IMR-90 (cell line): ENCODE measurements around the gene SH2D1B. TPM values are rescaled to one million over a fixed set of nuclear protein-coding genes. Genes with fewer than 3 reads are reported as not detected.

ENCODE experiments used
- ATAC-seq: fragments of 200-7000 bp; cut with Tn5 transposase; 2 replicates; pipeline ENCODE4 v1.9.1; 2020; ENCODE audit warnings: low read depth, mild to moderate bottlenecking, moderate library complexity
- BruUV-seq: library from RNA; stranded (reverse); fragments of 400-500 nt; replicated peaks from 2 replicates; lab custom pipeline; 2021; lab: Mats Ljungman, UMichigan
- CTCF ChIA-PET: fragments of 300-600 bp; formaldehyde crosslinking; extraction: SDS; loops from one replicate; lab custom pipeline; 2021; ENCODE audit warnings: antibody characterized with exemption; lab: Yijun Ruan, JAX
- POLR2A ChIA-PET: fragments of 300-600 bp; sonication (Branson Sonifier 250); formaldehyde crosslinking; loops from one replicate; lab custom pipeline; 2022; ENCODE audit warnings: antibody characterized with exemption; ENCODE audit not compliant: unreplicated experiment; lab: Charles Lee
- DNase-seq: peaks from one replicate; pipeline ENCODE4 v3.0.0; 2013
- H2AFZ ChIP-seq: replicated peaks from 2 replicates; pipeline ENCODE3; 2013; ENCODE audit warnings: low read length, mild to moderate bottlenecking; ENCODE audit not compliant: poor library complexity
- H2AK5ac ChIP-seq: 2 replicates; pipeline ENCODE4 v1.6.1; 2013; ENCODE audit warnings: low read depth, low read length, inconsistent platforms
- H2AK9ac ChIP-seq: replicated peaks from 2 replicates; pipeline ENCODE3; 2013; ENCODE audit warnings: mild to moderate bottlenecking, low read depth, low read length, moderate library complexity; ENCODE audit not compliant: poor library complexity
- H2BK120ac ChIP-seq: 2 replicates; pipeline ENCODE4 v1.6.1; 2013; ENCODE audit warnings: low read depth, low read length, inconsistent platforms
- H2BK15ac ChIP-seq: 3 replicates; pipeline ENCODE4 v1.6.1; 2013; ENCODE audit warnings: low read depth, low read length, inconsistent platforms
- H2BK20ac ChIP-seq: 2 replicates; pipeline ENCODE4 v1.6.1; 2013; ENCODE audit warnings: low read depth, mild to moderate bottlenecking, inconsistent platforms, low read length, moderate library complexity
- H2BK5ac ChIP-seq: 2 replicates; pipeline ENCODE4 v1.6.1; 2013; ENCODE audit warnings: mild to moderate bottlenecking, low read depth, low read length, inconsistent platforms; ENCODE audit not compliant: poor library complexity, severe bottlenecking
- H3K14ac ChIP-seq: replicated peaks from 2 replicates; pipeline ENCODE4 v1.6.1; 2013; ENCODE audit warnings: low read depth, low read length, inconsistent platforms
- H3K18ac ChIP-seq: 2 replicates; pipeline ENCODE4 v1.6.1; 2013; ENCODE audit warnings: low read depth, low read length, control low read depth
- H3K23ac ChIP-seq: 2 replicates; pipeline ENCODE4 v1.6.1; 2013; ENCODE audit warnings: low read depth, low read length, inconsistent platforms
- H3K27ac ChIP-seq: 2 replicates; pipeline ENCODE4 v1.5.1; 2013; ENCODE audit warnings: mild to moderate bottlenecking, control low read depth, low read length; ENCODE audit not compliant: insufficient read depth
- H3K27me3 ChIP-seq: 2 replicates; pipeline ENCODE4 v1.6.1; 2013; ENCODE audit warnings: low read length; ENCODE audit not compliant: control insufficient read depth, insufficient read depth
- H3K36me3 ChIP-seq: 2 replicates; pipeline ENCODE4 v1.6.1; 2013; ENCODE audit warnings: low read length, mixed read lengths; ENCODE audit not compliant: control insufficient read depth, insufficient read depth
- H3K4ac ChIP-seq: 2 replicates; pipeline ENCODE4 v1.6.1; 2013; ENCODE audit warnings: low read depth, low read length, inconsistent platforms
- H3K4me1 ChIP-seq: 2 replicates; pipeline ENCODE4 v1.6.1; 2013; ENCODE audit warnings: low read length, mixed read lengths; ENCODE audit not compliant: control insufficient read depth, insufficient read depth
- H3K4me2 ChIP-seq: 2 replicates; pipeline ENCODE4 v1.6.1; 2013; ENCODE audit warnings: low read depth, mild to moderate bottlenecking, control low read depth, low read length, moderate library complexity
- H3K4me3 ChIP-seq: 2 replicates; pipeline ENCODE4 v1.5.1; 2013; ENCODE audit warnings: low read depth, mild to moderate bottlenecking, control low read depth, low read length, moderate library complexity; ENCODE audit not compliant: insufficient read depth
- H3K56ac ChIP-seq: 2 replicates; pipeline ENCODE4 v1.6.1; 2013; ENCODE audit warnings: low read length, inconsistent platforms; ENCODE audit not compliant: insufficient read depth; ENCODE audit errors: extremely low read depth
- H3K79me1 ChIP-seq, 2 experiments: 2 replicates each; pipeline ENCODE4 v1.6.1; 2013; ENCODE audit warnings: low read length in 2 of 2, inconsistent platforms in 1 of 2, low read depth in 1 of 2
- H3K9ac ChIP-seq: 2 replicates; pipeline ENCODE4 v1.6.1; 2013; ENCODE audit warnings: low read depth, low read length, control low read depth
- H3K9me1 ChIP-seq: 2 replicates; pipeline ENCODE4 v1.6.1; 2013; ENCODE audit warnings: low read length, inconsistent platforms; ENCODE audit not compliant: insufficient read depth
- H3K9me3 ChIP-seq: 2 replicates; pipeline ENCODE4 v1.6.1; 2013; ENCODE audit warnings: low read length; ENCODE audit not compliant: control insufficient read depth, insufficient read depth
- H4K20me1 ChIP-seq: 2 replicates; pipeline ENCODE4 v1.6.1; 2013; ENCODE audit warnings: low read length, inconsistent platforms; ENCODE audit not compliant: insufficient read depth
- H4K5ac ChIP-seq: 2 replicates; pipeline ENCODE4 v1.6.1; 2013; ENCODE audit warnings: mild to moderate bottlenecking, low read depth, low read length, control low read depth
- H4K8ac ChIP-seq, 2 experiments: 2 replicates each; pipeline ENCODE4 v1.6.1; 2013; ENCODE audit warnings: low read depth in 2 of 2, low read length in 2 of 2, control low read depth in 1 of 2, inconsistent platforms in 1 of 2
- H4K91ac ChIP-seq: 2 replicates; pipeline ENCODE4 v1.6.1; 2013; ENCODE audit warnings: low read depth, low read length, inconsistent platforms; ENCODE audit not compliant: insufficient read depth
- CEBPB ChIP-seq: IDR thresholded peaks from 2 replicates; pipeline ENCODE4 v1.6.1; 2012; ENCODE audit warnings: low read depth, low read length, improper control_type of control experiment
- ELK1 ChIP-seq: fragments of 150-350 bp; IDR thresholded peaks from 2 replicates; pipeline ENCODE4 v1.6.1; 2016; ENCODE audit warnings: low read depth, mild to moderate bottlenecking, low read length, moderate library complexity, borderline replicate concordance
- MXI1 ChIP-seq: IDR thresholded peaks from 2 replicates; pipeline ENCODE4 v1.6.1; 2012; ENCODE audit warnings: low read depth, mild to moderate bottlenecking, low read length, moderate library complexity, borderline replicate concordance
- POLR2A ChIP-seq: IDR thresholded peaks from 2 replicates; pipeline ENCODE4 v1.6.1; 2012; ENCODE audit warnings: mild to moderate bottlenecking, low read depth, low read length
- WGBS, 2 experiments: methylation state at CpG; one replicate each; pipeline versions ENCODE4 v1.1.5 to v1.1.7; 2013; ENCODE audit warnings: missing lambda C conversion rate in 2 of 2; ENCODE audit not compliant: insufficient read length in 1 of 2; ENCODE audit errors: extremely low coverage in 2 of 2; 5-methylcytosine and 5-hydroxymethylcytosine counted together
- dilution Hi-C: fragments of 300-500 bp; cut with HindIII; formaldehyde crosslinking; loops from one replicate; pipeline ENCODE4 v1.14.3; 2018; ENCODE audit warnings: low sequenced_read_pairs; ENCODE audit not compliant: unreplicated experiment
- in situ Hi-C: fragments of 300-500 bp; cut with MboI; formaldehyde crosslinking; loops from 3 replicates; pipeline ENCODE4 v1.14.3; 2019; ENCODE audit warnings: low sequenced_read_pairs, inconsistent platforms, mixed read lengths
- intact Hi-C: fragments of 100-400 bp; cut with micrococcal nuclease; formaldehyde crosslinking; loops from 2 replicates; pipeline ENCODE4 v1.10.0; 2022
- polyA plus RNA-seq, 3 experiments: library from polyadenylated mRNA; depleted of rRNA; stranded (reverse); fragments of >200 nt; gene quantifications; 2 replicates each; pipeline ENCODE4 v1.2.3, GENCODE V29; 2012; ENCODE audit warnings: low replicate concordance in 1 of 3
- total RNA-seq: library from RNA; depleted of rRNA; stranded (reverse); fragments of >200 nt; gene quantifications from 2 replicates; pipeline ENCODE4 v1.2.3, GENCODE V29; 2012

SH2D1B gene
- total and polyA plus RNA-seq, 2 of the 4 experiments (the other 2 are of a cell fraction): 0.03 to 0.18 TPM

GRCh38 chr1:162381941-162382750 is 29.8 kb downstream of the SH2D1B start (continued):
- no peak for TF ChIP-seq MXI1

DNA sequence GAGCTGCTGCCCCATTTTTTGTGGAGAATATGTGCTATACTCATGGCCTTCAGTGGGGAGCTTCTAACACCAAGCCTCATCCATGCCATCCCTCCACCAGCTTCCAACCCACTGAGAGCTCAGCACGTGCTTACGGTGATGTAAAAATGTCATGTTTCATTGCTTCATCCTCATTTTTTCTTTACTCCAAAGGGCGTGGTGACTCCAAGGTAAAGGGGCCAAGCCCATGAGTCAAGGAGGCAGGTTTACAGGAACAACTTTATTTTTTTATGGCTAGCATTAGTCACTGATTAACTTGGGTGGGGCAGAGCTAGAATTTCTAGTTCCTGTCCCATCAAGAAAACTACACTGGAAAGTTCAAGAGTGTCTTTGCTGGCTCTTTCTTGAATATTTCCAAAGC is 30.6 kb downstream of the SH2D1B start, which contains the start of gene C1orf226:
TSS of gene C1orf226 (plus strand) at position 346 of the 400 bp plus-strand sequence. CDS start 174 bp downstream, outside the sequence.
- H2AFZ ChIP-seq: no peak within 1 kb of the TSS
- H2BK20ac ChIP-seq: no peak within 1 kb of the TSS
- peaks cover 29% of the 10 kb centered on the region for H3K27me3 ChIP-seq
- no peak within 1 kb of the TSS for H2BK15ac ChIP-seq
- H3K14ac ChIP-seq: no peak within 1 kb of the TSS
- H3K23ac ChIP-seq: no peak within 1 kb of the TSS
- no peak within 1 kb of the TSS for H3K4me2 ChIP-seq
- no peak within 1 kb of the TSS for H3K4me3 ChIP-seq
- dilution Hi-C loops: no loop called here
- ATAC-seq (no peak), DNase-seq (no peak)
- intact Hi-C loops: no loop called here
- H3K9me3 ChIP-seq: no peaks in the 10 kb centered on the region
- H4K20me1 ChIP-seq: no peaks in the 10 kb centered on the region
- H3K9me1 ChIP-seq: no peaks in the 10 kb centered on the region
- no peak within 1 kb of the TSS for H2BK5ac ChIP-seq
- H3K56ac ChIP-seq: no peak within 1 kb of the TSS
- in situ Hi-C loops: loop anchor here (25.0 kb wide), 1 partner anchor 594 kb away; no protein-coding TSS in a partner anchor
- no peaks in the 10 kb centered on the region for H3K36me3 ChIP-seq
- H4K91ac ChIP-seq: no peak within 1 kb of the TSS
- H4K5ac ChIP-seq: no peak within 1 kb of the TSS
- H3K4me1 ChIP-seq: no peaks in the 10 kb centered on the region
- CTCF ChIA-PET: interaction anchor here (1.4 kb wide), 1 partner anchor 24 kb away, joined by 6 read pairs; no protein-coding TSS in a partner anchor
- H2BK120ac ChIP-seq: no peak within 1 kb of the TSS
- no peak within 1 kb of the TSS for H3K4ac ChIP-seq
- no CpG with 5 or more reads among the region's 3 CpGs for WGBS, 2 experiments
- H3K27ac ChIP-seq: no peak within 1 kb of the TSS
- TF ChIP-seq ELK1 (no peak), POLR2A (no peak), CEBPB (no peak)
- H4K8ac ChIP-seq: no peak within 1 kb of the TSS
- H2AK5ac ChIP-seq: no peak within 1 kb of the TSS
- no peak within 1 kb of the TSS for H3K9ac ChIP-seq
- no TSS peak for BruUV-seq
- no peak within 1 kb of the TSS for H2AK9ac ChIP-seq
- H3K79me1 ChIP-seq: no peaks in the 10 kb centered on the region
- no peak within 1 kb of the TSS for H3K18ac ChIP-seq
- POLR2A ChIA-PET: no interaction called here
